Thymus (tissue), 11 donors: ENCODE data around the gene PPHLN1. TPM values are rescaled to one million over a fixed set of nuclear protein-coding genes. Genes with fewer than 3 reads are reported as not detected.

Experiments
- DNase-seq, 9 donors: peaks; one replicate each; pipeline ENCODE4 v3.0.0-alpha.2; 2013; ENCODE audit warnings: low spot score in 9 of 9, low read depth in 6 of 9, missing footprints in 1 of 9
- H3K27ac ChIP-seq, 2 donors: one replicate each; pipeline ENCODE4 v1.5.1; 2013; ENCODE audit warnings: control low read depth in 1 of 2, low read depth in 1 of 2, low read length in 1 of 2, mild to moderate bottlenecking in 1 of 2, moderate library complexity in 1 of 2
- H3K27me3 ChIP-seq, 2 donors: one replicate each; pipeline ENCODE4 v1.5.1; 2013; ENCODE audit warnings: low read length in 1 of 2; ENCODE audit not compliant: control insufficient read depth in 2 of 2, insufficient read depth in 1 of 2
- H3K36me3 ChIP-seq, 2 donors: one replicate each; pipeline ENCODE4 v1.5.1; 2013; ENCODE audit warnings: low read length in 1 of 2, mild to moderate bottlenecking in 1 of 2, moderate library complexity in 1 of 2; ENCODE audit not compliant: control insufficient read depth in 2 of 2, insufficient read depth in 2 of 2
- H3K4me1 ChIP-seq, 2 donors: one replicate each; pipeline ENCODE4 v1.5.1; 2013; ENCODE audit warnings: low read length in 2 of 2; ENCODE audit not compliant: control insufficient read depth in 2 of 2, insufficient read depth in 2 of 2
- H3K4me3 ChIP-seq, 2 donors: one replicate each; pipeline ENCODE4 v1.5.1; 2013; ENCODE audit warnings: low read length in 2 of 2, control low read depth in 1 of 2, mild to moderate bottlenecking in 1 of 2
- H3K9me3 ChIP-seq, 2 donors: one replicate each; pipeline ENCODE4 v1.5.1; 2013; ENCODE audit warnings: low read length in 1 of 2, mild to moderate bottlenecking in 1 of 2; ENCODE audit not compliant: control insufficient read depth in 2 of 2, insufficient read depth in 1 of 2
- WGBS: extraction: QIAGEN DNeasy Blood & Tissue Kit; methylation state at CpG from one replicate; pipeline ENCODE4 v1.1.7; 2013; 5-methylcytosine and 5-hydroxymethylcytosine counted together
- polyA plus RNA-seq: library from polyadenylated mRNA; stranded (reverse); fragments of 200-250 nt; gene quantifications from one replicate; pipeline ENCODE4 v1.2.3, GENCODE V29; 2013
- total RNA-seq: library from RNA; stranded (reverse); fragments of 120-200 nt; gene quantifications from one replicate; pipeline ENCODE4 v1.2.4, GENCODE V29; 2013
- donor health status: healthy.

Gene PPHLN1
- total and polyA plus RNA-seq, 2 donors = 60.7 to 64.5 TPM

GRCh38 chr12:42483521-42483790 lies 157.5 kb downstream of the PPHLN1 start:
- H3K9me3 ChIP-seq = no peaks in the 10 kb centered on the region
- WGBS = under 1% methylated on average over 30 of the region's 30 CpGs
- peaks cover 3 to 16% of the 10 kb centered on the region in 2 donors for H3K4me1 ChIP-seq
- H3K36me3 ChIP-seq = no peaks in the 10 kb centered on the region
- H3K27me3 ChIP-seq = peaks cover 40 to 71% of the 10 kb centered on the region in 2 donors
- H3K27ac ChIP-seq = peak overlapping the region in 1 of 2 donors; percentile 18
- peak in 2 of 9 donors; percentile 10 to 34 for DNase-seq
- H3K4me3 ChIP-seq = peak overlapping the region; percentile 54 to 59

GRCh38 chr12:42484996-42485395 lies 159.0 kb downstream of the PPHLN1 start:
- Histone ChIP-seq H3K9me3 (no peaks in the 10 kb centered on the region), H3K27ac (no peak overlapping the region), H3K36me3 (no peaks in the 10 kb centered on the region), H3K27me3 (peaks cover 40 to 68% of the 10 kb centered on the region in 2 donors), H3K4me1 (peaks cover 3 to 16% of the 10 kb centered on the region in 2 donors), H3K4me3 (no peak overlapping the region)
- no peak for DNase-seq
- WGBS = 89% methylated on average over 3 of the region's 3 CpGs

- Histone ChIP-seq H3K27me3 (peaks cover 40 to 63% of the 10 kb centered on the region in 2 donors), H3K36me3 (no peaks in the 10 kb centered on the region), H3K4me3 (no peak overlapping the region), H3K27ac (no peak overlapping the region), H3K4me1 (peaks cover 3 to 16% of the 10 kb centered on the region in 2 donors), H3K9me3 (no peaks in the 10 kb centered on the region)
- DNase-seq = no peak
- 95% methylated on average over 3 of the region's 3 CpGs for WGBS
Observed at GRCh38 chr12:42485823-42486222, 159.9 kb downstream of the PPHLN1 start.

- no peak for DNase-seq
- Histone ChIP-seq H3K36me3 (no peaks in the 10 kb centered on the region), H3K9me3 (no peaks in the 10 kb centered on the region), H3K27me3 (peaks cover 40 to 60% of the 10 kb centered on the region in 2 donors), H3K27ac (no peak overlapping the region), H3K4me3 (no peak overlapping the region), H3K4me1 (peaks cover 3 to 16% of the 10 kb centered on the region in 2 donors)
- WGBS = 94% methylated on average over 2 of the region's 2 CpGs
Observed at GRCh38 chr12:42486407-42486806, 160.4 kb downstream of the PPHLN1 start.

- H3K9me3 ChIP-seq = no peaks in the 10 kb centered on the region
- H3K36me3 ChIP-seq = no peaks in the 10 kb centered on the region
- H3K27ac ChIP-seq = no peak overlapping the region
- WGBS = 96% methylated on average over 5 of the region's 5 CpGs
- no peak overlapping the region for H3K4me3 ChIP-seq
- no peak for DNase-seq
- no peaks in the 10 kb centered on the region for H3K4me1 ChIP-seq
- peaks cover 9 to 20% of the 10 kb centered on the region in 2 donors for H3K27me3 ChIP-seq
Observed at GRCh38 chr12:42490261-42490842, 164.4 kb downstream of the PPHLN1 start.

Other genes starting within 250 kb of the PPHLN1 start
- gene GXYLT1, start 181.3 kb upstream of the PPHLN1 start, total RNA-seq = 5.2 TPM
- gene GXYLT1, start 181.3 kb upstream of the PPHLN1 start, polyA plus RNA-seq = 3.7 TPM
- 24.9 TPM for gene YAF2, start 87.9 kb upstream of the PPHLN1 start, total RNA-seq
- 28.3 TPM for gene YAF2, start 87.9 kb upstream of the PPHLN1 start, polyA plus RNA-seq
- gene ZCRB1, start 73 bp upstream of the PPHLN1 start, total RNA-seq = 63.6 TPM
- 55.2 TPM for gene ZCRB1, start 73 bp upstream of the PPHLN1 start, polyA plus RNA-seq